Measurements from ENCODE around the gene HAL.

Gene HAL

GRCh38 chr12:95962222-95962621 lies 33.9 kb downstream of the HAL start:
- no peaks in the 10 kb centered on the region for H3K4me1 ChIP-seq (ENCODE audit: insufficient read depth, insufficient read length)
- no peaks in the 10 kb centered on the region for H3K36me3 ChIP-seq (ENCODE audit: insufficient read depth, insufficient read length, low read length)
- H3K4me3 ChIP-seq (ENCODE audit: insufficient read length, low read depth) = no peak overlapping the region
- TF ChIP-seq YY1 (IDR thresholded peaks at IDR 0.05; ENCODE audit: insufficient read depth, insufficient read length) = no peak
- no peak for TF ChIP-seq SUZ12 (IDR thresholded peaks at IDR 0.05; ENCODE audit: extremely low read depth, insufficient read depth, insufficient read length)
- TF ChIP-seq ZNF274 (IDR thresholded peaks at IDR 0.05; ENCODE audit: low read depth, low read length) = no peak
- DNase-seq (ENCODE audit: low read depth, low spot score) = no peak
- H3K9ac ChIP-seq (ENCODE audit: insufficient read length, low read depth) = no peak overlapping the region
- H3K27me3 ChIP-seq (ENCODE audit: insufficient read depth, insufficient read length) = no peaks in the 10 kb centered on the region
- H3K9me3 ChIP-seq (ENCODE audit: insufficient read depth, low read length) = no peaks in the 10 kb centered on the region; the same call in 1 of the 2 replicates

DNA sequence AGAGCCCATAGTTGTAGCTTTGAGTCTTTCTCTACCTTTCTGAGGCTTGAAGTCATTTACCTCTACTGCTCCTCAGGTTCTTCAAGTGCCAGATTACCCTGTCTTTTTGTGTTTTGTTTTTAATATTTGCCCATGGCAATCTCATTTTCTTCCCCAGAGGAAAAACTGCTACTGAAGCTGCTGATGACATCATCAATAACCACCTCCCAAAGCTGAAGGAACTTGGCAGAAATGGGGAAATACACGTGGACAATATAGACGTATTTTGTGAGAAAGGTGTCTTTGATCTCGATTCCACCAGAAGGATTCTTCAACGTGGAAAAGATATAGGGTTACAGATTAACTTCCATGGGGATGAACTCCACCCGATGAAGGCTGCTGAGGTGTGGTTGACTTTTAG lies 35.9 kb downstream of the HAL start:
- no peak for DNase-seq (ENCODE audit: low read depth, low spot score)
- no peak overlapping the region for H3K9ac ChIP-seq (ENCODE audit: insufficient read length, low read depth)
- no peaks in the 10 kb centered on the region for H3K36me3 ChIP-seq (ENCODE audit: insufficient read depth, insufficient read length, low read length)
- TF ChIP-seq SUZ12 (IDR thresholded peaks at IDR 0.05; ENCODE audit: extremely low read depth, insufficient read depth, insufficient read length) = no peak
- no peak for TF ChIP-seq YY1 (IDR thresholded peaks at IDR 0.05; ENCODE audit: insufficient read depth, insufficient read length)
- TF ChIP-seq ZNF274 (IDR thresholded peaks at IDR 0.05; ENCODE audit: low read depth, low read length) = no peak
- H3K9me3 ChIP-seq (ENCODE audit: insufficient read depth, low read length) = no peaks in the 10 kb centered on the region
- no peak overlapping the region for H3K4me3 ChIP-seq (ENCODE audit: insufficient read length, low read depth)
- no peaks in the 10 kb centered on the region for H3K4me1 ChIP-seq (ENCODE audit: insufficient read depth, insufficient read length)
- H3K27me3 ChIP-seq (ENCODE audit: insufficient read depth, insufficient read length) = no peaks in the 10 kb centered on the region

DNA sequence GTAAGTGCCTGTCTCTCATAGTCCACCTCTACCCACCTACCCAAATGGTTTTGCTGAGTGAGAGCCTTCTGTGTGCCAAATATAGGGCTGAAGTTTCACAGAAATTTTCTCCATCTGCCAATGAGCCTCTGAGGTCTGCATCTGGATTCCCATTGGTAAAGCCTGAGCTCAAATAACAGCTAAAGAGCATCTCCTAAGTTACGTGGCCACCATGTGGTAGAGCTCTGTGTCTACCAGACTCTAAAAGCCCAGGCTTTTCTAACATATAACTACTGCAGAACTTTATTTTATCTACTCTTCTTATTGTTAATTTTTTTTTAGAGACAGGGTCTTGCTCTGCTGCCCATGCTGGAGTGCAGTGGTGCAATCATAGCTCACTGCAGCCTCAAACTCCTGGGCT lies 37.0 kb downstream of the HAL start:
- H3K9me3 ChIP-seq (ENCODE audit: insufficient read depth, low read length) = no peaks in the 10 kb centered on the region
- H3K9ac ChIP-seq (ENCODE audit: insufficient read length, low read depth) = no peak overlapping the region
- H3K4me3 ChIP-seq (ENCODE audit: insufficient read length, low read depth) = no peak overlapping the region
- no peaks in the 10 kb centered on the region for H3K27me3 ChIP-seq (ENCODE audit: insufficient read depth, insufficient read length)
- H3K4me1 ChIP-seq (ENCODE audit: insufficient read depth, insufficient read length) = no peaks in the 10 kb centered on the region
- no peak for TF ChIP-seq ZNF274 (IDR thresholded peaks at IDR 0.05; ENCODE audit: low read depth, low read length)
- no peak for TF ChIP-seq YY1 (IDR thresholded peaks at IDR 0.05; ENCODE audit: insufficient read depth, insufficient read length)
- DNase-seq (ENCODE audit: low read depth, low spot score) = no peak
- H3K36me3 ChIP-seq (ENCODE audit: insufficient read depth, insufficient read length, low read length) = no peaks in the 10 kb centered on the region

GRCh38 chr12:95956557-95957145 lies 39.5 kb downstream of the HAL start:
- no peaks in the 10 kb centered on the region for H3K36me3 ChIP-seq (ENCODE audit: insufficient read depth, insufficient read length, low read length)
- H3K4me1 ChIP-seq (ENCODE audit: insufficient read depth, insufficient read length) = no peaks in the 10 kb centered on the region
- H3K9me3 ChIP-seq (ENCODE audit: insufficient read depth, low read length) = no peaks in the 10 kb centered on the region
- H3K4me3 ChIP-seq (ENCODE audit: insufficient read length, low read depth) = no peak overlapping the region
- H3K27me3 ChIP-seq (ENCODE audit: insufficient read depth, insufficient read length) = no peaks in the 10 kb centered on the region
- no peak overlapping the region for H3K9ac ChIP-seq (ENCODE audit: insufficient read length, low read depth)
- no peak for TF ChIP-seq SUZ12 (IDR thresholded peaks at IDR 0.05; ENCODE audit: extremely low read depth, insufficient read depth, insufficient read length)
- TF ChIP-seq ZNF274 (IDR thresholded peaks at IDR 0.05; ENCODE audit: low read depth, low read length) = no peak
- TF ChIP-seq YY1 (IDR thresholded peaks at IDR 0.05; ENCODE audit: insufficient read depth, insufficient read length) = no peak
- no peak for DNase-seq (ENCODE audit: low read depth, low spot score)

- Histone ChIP-seq H3K4me1 (ENCODE audit: insufficient read depth, insufficient read length) (no peaks in the 10 kb centered on the region), H3K27me3 (ENCODE audit: insufficient read depth, insufficient read length) (no peaks in the 10 kb centered on the region), H3K4me3 (ENCODE audit: insufficient read length, low read depth) (no peak overlapping the region), H3K36me3 (ENCODE audit: insufficient read depth, insufficient read length, low read length) (no peaks in the 10 kb centered on the region), H3K9me3 (ENCODE audit: insufficient read depth, low read length) (no peaks in the 10 kb centered on the region), H3K9ac (ENCODE audit: insufficient read length, low read depth) (no peak overlapping the region)
- no peak for TF ChIP-seq ZNF274 (IDR thresholded peaks at IDR 0.05; ENCODE audit: low read depth, low read length)
- no peak for TF ChIP-seq SUZ12 (IDR thresholded peaks at IDR 0.05; ENCODE audit: extremely low read depth, insufficient read depth, insufficient read length)
- no peak for TF ChIP-seq YY1 (IDR thresholded peaks at IDR 0.05; ENCODE audit: insufficient read depth, insufficient read length)
- DNase-seq (ENCODE audit: low read depth, low spot score) = no peak
These were observed 40.5 kb downstream of the HAL start for GRCh38 chr12:95955549-95956159.

DNA sequence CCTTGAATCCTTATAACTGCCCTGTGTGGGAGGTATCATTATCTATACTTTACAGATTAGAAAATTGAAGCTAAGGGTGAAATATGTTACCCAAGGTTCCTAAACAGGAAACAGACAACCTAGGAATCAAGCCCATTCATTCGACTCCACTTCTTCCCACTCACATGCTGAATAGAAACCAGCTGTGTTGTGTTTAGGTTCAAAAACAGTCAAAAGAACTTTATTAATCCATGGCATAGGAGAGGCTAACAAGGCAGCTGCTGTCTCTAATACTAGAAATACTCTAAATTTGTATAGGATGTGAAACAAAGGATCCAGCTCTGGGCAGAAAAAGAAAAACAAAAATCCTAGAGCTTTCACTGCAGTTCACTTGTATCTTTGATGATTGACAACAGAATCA lies 43.1 kb downstream of the HAL start:
- Histone ChIP-seq H3K9me3 (ENCODE audit: insufficient read depth, low read length) (no peaks in the 10 kb centered on the region), H3K9ac (ENCODE audit: insufficient read length, low read depth) (no peak overlapping the region), H3K4me1 (ENCODE audit: insufficient read depth, insufficient read length) (no peaks in the 10 kb centered on the region), H3K36me3 (ENCODE audit: insufficient read depth, insufficient read length, low read length) (no peaks in the 10 kb centered on the region), H3K4me3 (ENCODE audit: insufficient read length, low read depth) (no peak overlapping the region), H3K27me3 (ENCODE audit: insufficient read depth, insufficient read length) (no peaks in the 10 kb centered on the region)
- no peak for DNase-seq (ENCODE audit: low read depth, low spot score)
- TF ChIP-seq YY1 (IDR thresholded peaks at IDR 0.05; ENCODE audit: insufficient read depth, insufficient read length) (no peak), ZNF274 (IDR thresholded peaks at IDR 0.05; ENCODE audit: low read depth, low read length) (no peak), SUZ12 (IDR thresholded peaks at IDR 0.05; ENCODE audit: extremely low read depth, insufficient read depth, insufficient read length) (no peak)

DNA sequence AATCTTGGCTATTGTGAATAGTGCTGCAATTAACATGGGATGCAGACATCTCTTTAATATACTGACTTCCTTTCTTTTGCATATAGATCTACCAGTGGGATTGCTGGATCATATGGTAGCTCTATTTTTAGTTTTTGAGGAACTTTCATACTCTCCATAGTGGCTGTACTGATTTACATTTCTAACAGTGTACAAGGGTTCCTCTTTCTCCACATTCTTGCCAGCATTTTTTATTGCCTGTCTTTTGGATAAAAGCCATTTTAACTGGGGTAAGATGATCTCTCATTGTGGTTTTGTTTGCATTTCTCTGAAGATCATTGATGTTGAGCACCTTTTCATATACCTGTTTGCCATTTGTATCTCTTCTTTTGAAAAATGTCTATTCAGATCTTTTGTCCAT lies 44.6 kb downstream of the HAL start:
- H3K9ac ChIP-seq (ENCODE audit: insufficient read length, low read depth) = no peak overlapping the region
- no peaks in the 10 kb centered on the region for H3K27me3 ChIP-seq (ENCODE audit: insufficient read depth, insufficient read length)
- no peaks in the 10 kb centered on the region for H3K9me3 ChIP-seq (ENCODE audit: insufficient read depth, low read length)
- TF ChIP-seq YY1 (IDR thresholded peaks at IDR 0.05; ENCODE audit: insufficient read depth, insufficient read length) (no peak), SUZ12 (IDR thresholded peaks at IDR 0.05; ENCODE audit: extremely low read depth, insufficient read depth, insufficient read length) (no peak), ZNF274 (IDR thresholded peaks at IDR 0.05; ENCODE audit: low read depth, low read length) (no peak)
- no peaks in the 10 kb centered on the region for H3K4me1 ChIP-seq (ENCODE audit: insufficient read depth, insufficient read length)
- no peaks in the 10 kb centered on the region for H3K36me3 ChIP-seq (ENCODE audit: insufficient read depth, insufficient read length, low read length)
- no peak overlapping the region for H3K4me3 ChIP-seq (ENCODE audit: insufficient read length, low read depth)
- no peak for DNase-seq (ENCODE audit: low read depth, low spot score)
